HepG2 (cell line): ENCODE results near the gene KCTD13. TPM values are rescaled to one million over a fixed set of nuclear protein-coding genes. Genes with fewer than 3 reads are reported as not detected.
A peak's percentile ranks its signal among the peaks of the same experiment; 100 is the strongest.

Experiments used
- BHLHE40 ChIP-seq: IDR thresholded peaks from 2 replicates; pipeline ENCODE4 v1.6.1; 2011; ENCODE audit warnings: low read length, improper control_type of control experiment
- CREB1 ChIP-seq, 2 experiments: fragments of 450-650 bp in 1 of 2; IDR thresholded peaks; 2 replicates each; pipeline ENCODE4 v1.6.1; 2016 to 2017; ENCODE audit warnings: control low read depth in 1 of 2, mild to moderate bottlenecking in 1 of 2, missing compliant biosample characterization in 1 of 2, missing genetic modification characterization in 1 of 2
- ELF1 ChIP-seq: sonication (generic); formaldehyde crosslinking; IDR thresholded peaks from 2 replicates; pipeline ENCODE4 v1.4.0; 2020; ENCODE audit warnings: missing genetic modification reagents
- GABPB1 ChIP-seq: IDR thresholded peaks from 2 replicates; pipeline ENCODE4 v1.6.1; 2016; ENCODE audit warnings: mild to moderate bottlenecking, missing genetic modification reagents, moderate library complexity, missing compliant biosample characterization
- HDAC1 ChIP-seq: sonication (generic); formaldehyde crosslinking; IDR thresholded peaks from 2 replicates; pipeline ENCODE4 v1.5.1; 2020; ENCODE audit warnings: mild to moderate bottlenecking, missing genetic modification reagents
- IKZF1 ChIP-seq: fragments of 450-650 bp; IDR thresholded peaks from 2 replicates; pipeline ENCODE4 v1.7.1; 2016
- KLF11 ChIP-seq: IDR thresholded peaks from 2 replicates; pipeline ENCODE4 v1.6.1; 2016; ENCODE audit warnings: missing compliant biosample characterization
- MED1 ChIP-seq: sonication (generic); formaldehyde crosslinking; IDR thresholded peaks from 2 replicates; pipeline ENCODE4 v1.4.0; 2020; ENCODE audit warnings: missing genetic modification reagents
- MXD3 ChIP-seq: IDR thresholded peaks from 2 replicates; pipeline ENCODE4 v1.6.1; 2016; ENCODE audit warnings: mild to moderate bottlenecking, missing biosample characterization, missing genetic modification reagents
- NAIF1 ChIP-seq: sonication (generic); formaldehyde crosslinking; IDR thresholded peaks from 2 replicates; pipeline ENCODE4 v1.5.0; 2020; ENCODE audit warnings: mild to moderate bottlenecking, missing genetic modification reagents, borderline replicate concordance
- PAWR ChIP-seq: sonication (generic); formaldehyde crosslinking; IDR thresholded peaks from 2 replicates; pipeline ENCODE4 v1.4.0; 2020; ENCODE audit warnings: missing genetic modification reagents, mild to moderate bottlenecking, borderline replicate concordance
- SAFB2 ChIP-seq: sonication (generic); formaldehyde crosslinking; IDR thresholded peaks from 2 replicates; pipeline ENCODE4 v1.5.1; 2020; ENCODE audit warnings: missing genetic modification reagents, low read depth, mild to moderate bottlenecking, borderline replicate concordance
- SMARCC2 ChIP-seq: fragments of 450-650 bp; IDR thresholded peaks from 2 replicates; pipeline ENCODE4 v1.6.1; 2017; ENCODE audit warnings: antibody characterized with exemption, mild to moderate bottlenecking
- ZFP90 ChIP-seq: sonication (generic); formaldehyde crosslinking; IDR thresholded peaks from 2 replicates; pipeline ENCODE4 v1.8.0; 2022; ENCODE audit warnings: missing genetic modification reagents, mild to moderate bottlenecking, inconsistent platforms, borderline replicate concordance
- ZGPAT ChIP-seq: IDR thresholded peaks from 2 replicates; pipeline ENCODE4 v1.6.1; 2016; ENCODE audit warnings: mild to moderate bottlenecking
- ZNF3 ChIP-seq: IDR thresholded peaks from 2 replicates; pipeline ENCODE4 v1.7.0; 2017; ENCODE audit warnings: inconsistent platforms
- ZNF567 ChIP-seq: sonication (generic); formaldehyde crosslinking; IDR thresholded peaks from 2 replicates; pipeline ENCODE4 v1.8.1; 2023; ENCODE audit warnings: mild to moderate bottlenecking, missing genetic modification reagents, borderline replicate concordance
- ZNF652 ChIP-seq: IDR thresholded peaks from 2 replicates; pipeline ENCODE4 v1.6.1; 2016; ENCODE audit warnings: low read depth, borderline replicate concordance
- ZNF670 ChIP-seq: sonication (generic); formaldehyde crosslinking; IDR thresholded peaks from 2 replicates; pipeline ENCODE4 v1.8.0; 2022; ENCODE audit warnings: mild to moderate bottlenecking, missing genetic modification reagents, borderline replicate concordance
- ZSCAN31 ChIP-seq: sonication (generic); formaldehyde crosslinking; IDR thresholded peaks from 2 replicates; pipeline ENCODE4 v1.5.0; 2020; ENCODE audit warnings: low read depth, mild to moderate bottlenecking, missing genetic modification reagents
- polyA plus RNA-seq, 8 experiments: library from polyadenylated mRNA; depleted of rRNA in 3 of 8; stranded (reverse) in 7 of 8; unstranded in 1 of 8; fragments of >200 nt; fragmentation: Illumina TruSeq in 4 of 8; extraction: Trizol in 4 of 8; gene quantifications; 2 replicates each; pipeline versions ENCODE4 v1.2.1 to v1.2.3, GENCODE V29; 2011 to 2016; ENCODE audit warnings: low read depth in 4 of 8, missing spikeins in 1 of 8, mixed read lengths in 1 of 8; ENCODE audit not compliant: insufficient read depth in 1 of 8
- total RNA-seq, 5 experiments: library from RNA; depleted of rRNA; stranded (reverse); fragments of >200 nt; fragmentation: Illumina TruSeq; extraction: Trizol; gene quantifications; 2 replicates each; pipeline ENCODE4 v1.2.3, GENCODE V29; 2016; ENCODE audit warnings: low read depth in 1 of 5
- TF ChIP-seq, protein P1 (sequence below): sonication (generic); formaldehyde crosslinking; IDR thresholded peaks from 2 replicates; pipeline ENCODE4 v1.9.0; 2022; ENCODE audit warnings: missing genetic modification reagents, mild to moderate bottlenecking, borderline replicate concordance
- TF ChIP-seq, protein P2 (sequence below): sonication (generic); formaldehyde crosslinking; IDR thresholded peaks from 2 replicates; pipeline ENCODE4 v1.5.1; 2020; ENCODE audit warnings: missing genetic modification reagents, mild to moderate bottlenecking, borderline replicate concordance

Gene KCTD13
- total and polyA plus RNA-seq, 2 of the 13 experiments (the other 11 are each of a cell fraction or from before 2014, with no cell fraction given): 6.3 to 14.7 TPM

GRCh38 chr16:29891525-29892457 lies 34.2 kb downstream of the KCTD13 start (continued):
- TF ChIP-seq SAFB2 (CRISPR knock-in tag): no peak
- TF ChIP-seq ELF1: no peak
- no peak for TF ChIP-seq CREB1 (IDR thresholded peaks at IDR 0.05)
- peak; percentile 74 for TF ChIP-seq CREB1 (CRISPR knock-in tag; IDR thresholded peaks at IDR 0.05)
- TF ChIP-seq NAIF1 (CRISPR knock-in tag): no peak; the same call in 1 of the 2 replicates
- 0 out of 2 replicates have a peak, but pooled peaks have one; percentile 55 for TF ChIP-seq KLF11 (CRISPR knock-in tag)
- TF ChIP-seq ZNF652 (CRISPR knock-in tag): no peak
- 0 out of 2 replicates have a peak, but pooled peaks have one; percentile 47 for TF ChIP-seq ZGPAT (CRISPR knock-in tag)
- TF ChIP-seq, protein P1, sequence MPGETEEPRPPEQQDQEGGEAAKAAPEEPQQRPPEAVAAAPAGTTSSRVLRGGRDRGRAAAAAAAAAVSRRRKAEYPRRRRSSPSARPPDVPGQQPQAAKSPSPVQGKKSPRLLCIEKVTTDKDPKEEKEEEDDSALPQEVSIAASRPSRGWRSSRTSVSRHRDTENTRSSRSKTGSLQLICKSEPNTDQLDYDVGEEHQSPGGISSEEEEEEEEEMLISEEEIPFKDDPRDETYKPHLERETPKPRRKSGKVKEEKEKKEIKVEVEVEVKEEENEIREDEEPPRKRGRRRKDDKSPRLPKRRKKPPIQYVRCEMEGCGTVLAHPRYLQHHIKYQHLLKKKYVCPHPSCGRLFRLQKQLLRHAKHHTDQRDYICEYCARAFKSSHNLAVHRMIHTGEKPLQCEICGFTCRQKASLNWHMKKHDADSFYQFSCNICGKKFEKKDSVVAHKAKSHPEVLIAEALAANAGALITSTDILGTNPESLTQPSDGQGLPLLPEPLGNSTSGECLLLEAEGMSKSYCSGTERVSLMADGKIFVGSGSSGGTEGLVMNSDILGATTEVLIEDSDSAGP (CRISPR knock-in tag): peak; percentile 66; the same call in 1 of the 2 replicates
- peak; percentile 46; the same call in 1 of the 2 replicates for TF ChIP-seq HDAC1 (CRISPR knock-in tag)
- TF ChIP-seq ZNF3 (CRISPR knock-in tag): no peak
- TF ChIP-seq ZNF567 (CRISPR knock-in tag): 0 out of 2 replicates have a peak, but pooled peaks have one; percentile 28
- TF ChIP-seq ZSCAN31 (CRISPR knock-in tag): 0 out of 2 replicates have a peak, but pooled peaks have one; percentile 54
- TF ChIP-seq IKZF1: no peak
- peak; percentile 93 for TF ChIP-seq BHLHE40
- no peak for TF ChIP-seq GABPB1
- TF ChIP-seq ZFP90 (CRISPR knock-in tag): peak; percentile 74; the same call in 1 of the 2 replicates
- TF ChIP-seq MED1 (CRISPR knock-in tag): peak; percentile 52; the same call in 1 of the 2 replicates
- TF ChIP-seq MXD3: no peak
- no peak for TF ChIP-seq ZNF670 (CRISPR knock-in tag)
- no peak for TF ChIP-seq SMARCC2
- TF ChIP-seq PAWR (CRISPR knock-in tag): no peak
- TF ChIP-seq, protein P2, sequence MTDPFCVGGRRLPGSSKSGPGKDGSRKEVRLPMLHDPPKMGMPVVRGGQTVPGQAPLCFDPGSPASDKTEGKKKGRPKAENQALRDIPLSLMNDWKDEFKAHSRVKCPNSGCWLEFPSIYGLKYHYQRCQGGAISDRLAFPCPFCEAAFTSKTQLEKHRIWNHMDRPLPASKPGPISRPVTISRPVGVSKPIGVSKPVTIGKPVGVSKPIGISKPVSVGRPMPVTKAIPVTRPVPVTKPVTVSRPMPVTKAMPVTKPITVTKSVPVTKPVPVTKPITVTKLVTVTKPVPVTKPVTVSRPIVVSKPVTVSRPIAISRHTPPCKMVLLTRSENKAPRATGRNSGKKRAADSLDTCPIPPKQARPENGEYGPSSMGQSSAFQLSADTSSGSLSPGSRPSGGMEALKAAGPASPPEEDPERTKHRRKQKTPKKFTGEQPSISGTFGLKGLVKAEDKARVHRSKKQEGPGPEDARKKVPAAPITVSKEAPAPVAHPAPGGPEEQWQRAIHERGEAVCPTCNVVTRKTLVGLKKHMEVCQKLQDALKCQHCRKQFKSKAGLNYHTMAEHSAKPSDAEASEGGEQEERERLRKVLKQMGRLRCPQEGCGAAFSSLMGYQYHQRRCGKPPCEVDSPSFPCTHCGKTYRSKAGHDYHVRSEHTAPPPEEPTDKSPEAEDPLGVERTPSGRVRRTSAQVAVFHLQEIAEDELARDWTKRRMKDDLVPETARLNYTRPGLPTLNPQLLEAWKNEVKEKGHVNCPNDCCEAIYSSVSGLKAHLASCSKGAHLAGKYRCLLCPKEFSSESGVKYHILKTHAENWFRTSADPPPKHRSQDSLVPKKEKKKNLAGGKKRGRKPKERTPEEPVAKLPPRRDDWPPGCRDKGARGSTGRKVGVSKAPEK (CRISPR knock-in tag): no peak
